LNCAP (cell line): ENCODE measurements around the gene CIRBP.

Experiments
- TF ChIP-seq, protein P1 (sequence below): fragments of 450-650 bp; IDR thresholded peaks from 2 replicates; pipeline ENCODE4 v1.5.1; 2017; ENCODE audit warnings: mild to moderate bottlenecking

CIRBP gene

DNA sequence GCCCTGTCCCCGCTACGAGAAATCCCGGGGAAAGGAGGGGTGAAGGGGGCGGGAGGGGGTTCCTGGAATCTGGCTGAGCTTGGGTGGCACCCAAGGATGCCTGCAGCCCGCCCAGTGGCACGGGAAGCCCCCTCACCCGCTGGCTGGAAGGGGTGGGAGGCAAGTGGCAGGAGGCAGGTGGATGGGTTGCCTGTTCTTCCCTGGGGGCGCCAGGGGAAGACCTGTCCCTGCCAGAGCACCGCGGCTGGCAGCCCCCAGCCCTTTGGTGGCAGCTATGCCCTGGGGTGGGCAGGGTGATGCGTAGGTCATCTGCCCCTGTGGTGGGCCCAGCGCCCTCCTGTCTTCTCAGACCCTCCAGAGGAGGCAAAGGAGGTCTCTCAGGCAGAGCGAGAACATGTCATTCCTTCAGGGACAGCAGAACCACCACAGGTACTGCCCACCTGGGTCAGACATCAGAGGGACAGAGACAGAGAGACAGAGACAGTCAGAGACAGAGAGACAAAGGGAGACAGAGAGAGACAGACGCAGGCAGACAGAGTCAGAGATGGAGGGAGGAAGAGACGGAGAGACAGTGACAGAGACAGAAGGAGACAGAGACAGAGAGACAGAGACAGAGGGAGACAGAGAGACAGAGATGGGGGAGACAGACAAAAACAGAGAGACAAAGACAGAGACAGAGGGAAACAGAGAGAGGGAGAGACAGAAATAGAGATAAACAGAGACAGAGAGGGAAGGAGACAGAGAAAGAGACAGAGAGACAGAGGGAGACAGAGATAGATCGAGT, 53.3 kb downstream of the CIRBP start:
- TF ChIP-seq, protein P1, sequence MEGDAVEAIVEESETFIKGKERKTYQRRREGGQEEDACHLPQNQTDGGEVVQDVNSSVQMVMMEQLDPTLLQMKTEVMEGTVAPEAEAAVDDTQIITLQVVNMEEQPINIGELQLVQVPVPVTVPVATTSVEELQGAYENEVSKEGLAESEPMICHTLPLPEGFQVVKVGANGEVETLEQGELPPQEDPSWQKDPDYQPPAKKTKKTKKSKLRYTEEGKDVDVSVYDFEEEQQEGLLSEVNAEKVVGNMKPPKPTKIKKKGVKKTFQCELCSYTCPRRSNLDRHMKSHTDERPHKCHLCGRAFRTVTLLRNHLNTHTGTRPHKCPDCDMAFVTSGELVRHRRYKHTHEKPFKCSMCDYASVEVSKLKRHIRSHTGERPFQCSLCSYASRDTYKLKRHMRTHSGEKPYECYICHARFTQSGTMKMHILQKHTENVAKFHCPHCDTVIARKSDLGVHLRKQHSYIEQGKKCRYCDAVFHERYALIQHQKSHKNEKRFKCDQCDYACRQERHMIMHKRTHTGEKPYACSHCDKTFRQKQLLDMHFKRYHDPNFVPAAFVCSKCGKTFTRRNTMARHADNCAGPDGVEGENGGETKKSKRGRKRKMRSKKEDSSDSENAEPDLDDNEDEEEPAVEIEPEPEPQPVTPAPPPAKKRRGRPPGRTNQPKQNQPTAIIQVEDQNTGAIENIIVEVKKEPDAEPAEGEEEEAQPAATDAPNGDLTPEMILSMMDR = no peak

DNA sequence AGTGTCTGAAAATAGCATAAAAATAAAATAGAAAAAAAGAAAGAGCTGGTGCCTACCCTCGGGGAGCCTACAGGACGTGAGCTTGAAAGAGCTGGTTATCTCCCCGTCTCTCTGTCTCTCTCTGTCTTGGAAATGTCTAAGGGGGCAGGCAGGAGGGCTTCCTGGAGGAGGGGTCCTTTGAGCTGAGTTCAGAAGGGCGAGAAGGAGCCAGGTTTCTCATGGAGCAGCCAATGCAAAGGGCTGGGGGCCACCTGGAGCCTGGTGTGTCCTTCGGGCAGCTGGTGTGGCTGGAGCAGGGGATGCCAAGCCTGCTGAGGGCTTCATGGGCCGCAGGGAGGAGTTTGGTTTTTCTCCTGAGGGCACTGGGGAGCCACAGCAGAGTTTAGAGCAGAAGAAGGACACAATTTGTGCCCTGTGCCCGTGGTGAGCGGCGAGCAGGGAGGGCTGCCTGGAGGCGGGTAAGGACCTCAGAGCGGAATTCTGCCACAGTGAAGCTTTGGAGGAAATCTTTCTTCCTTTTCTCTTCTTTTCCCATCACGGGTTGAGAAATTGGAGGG, 55.2 kb downstream of the CIRBP start:
- TF ChIP-seq, protein P1 = no peak
